Vagina (tissue), 2 donors: Measurements from ENCODE around the gene CDK5RAP3.

Experiments
- CTCF ChIP-seq, 3 experiments: fragments of 450-650 bp in 2 of 3; fragments of 200-600 bp in 1 of 3; sonication (generic) in 1 of 3; IDR thresholded peaks; one replicate each; pipeline ENCODE4 v1.5.1; 2017 to 2019; ENCODE audit warnings: antibody characterized with exemption in 3 of 3, mild to moderate bottlenecking in 2 of 3, moderate library complexity in 2 of 3
- POLR2A ChIP-seq, 2 donors: fragments of 450-650 bp; IDR thresholded peaks; one replicate each; pipeline ENCODE4 v1.6.1; 2017; ENCODE audit warnings: antibody characterized with exemption in 2 of 2, mild to moderate bottlenecking in 2 of 2, moderate library complexity in 2 of 2
- POLR2AphosphoS5 ChIP-seq, 2 donors: sonication (generic); formaldehyde crosslinking; IDR thresholded peaks; one replicate each; pipeline ENCODE4 v1.9.0; 2017; ENCODE audit warnings: antibody characterized with exemption in 2 of 2, mild to moderate bottlenecking in 2 of 2, low read depth in 1 of 2; ENCODE audit not compliant: insufficient read depth in 1 of 2

DNA sequence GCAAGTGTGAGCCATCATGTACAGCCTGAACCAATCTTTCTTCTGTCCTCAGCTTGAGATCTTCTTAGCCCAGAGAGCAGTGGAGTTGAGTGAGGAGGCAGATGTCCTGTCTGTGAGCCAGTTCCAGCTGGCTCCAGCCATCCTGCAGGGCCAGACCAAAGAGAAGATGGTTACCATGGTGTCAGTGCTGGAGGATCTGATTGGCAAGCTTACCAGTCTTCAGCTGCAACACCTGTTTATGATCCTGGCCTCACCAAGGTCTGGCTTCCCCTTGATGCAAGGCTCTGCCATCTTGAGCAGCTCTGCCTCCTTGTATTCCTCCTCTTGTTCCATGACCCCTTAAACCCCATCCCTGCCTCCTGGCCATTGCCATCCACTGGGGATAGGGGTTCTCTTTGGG is 9.6 kb downstream of the CDK5RAP3 start:
- TF ChIP-seq CTCF (IDR thresholded peaks at IDR 0.05): no peak
- no peak for TF ChIP-seq POLR2AphosphoS5 (IDR thresholded peaks at IDR 0.05; ENCODE audit: insufficient read depth in 1 of 2, low read depth in 1 of 2)
- no peak for TF ChIP-seq POLR2A (IDR thresholded peaks at IDR 0.05)
